Loucy (cell line): Measurements from ENCODE around the gene AGO3.

ENCODE experiments used
- H2AFZ ChIP-seq: fragments of 200-600 bp; sonication (generic); 2 replicates; pipeline ENCODE4 v1.6.0; 2016; ENCODE audit warnings: antibody characterized with exemption, mild to moderate bottlenecking, low read length, moderate library complexity
- H3F3A ChIP-seq: fragments of 200-600 bp; 2 replicates; pipeline ENCODE4 v1.6.0; 2016; ENCODE audit warnings: antibody characterized with exemption, low read depth, mild to moderate bottlenecking
- H3K27me3 ChIP-seq: fragments of 200-600 bp; sonication (generic); 2 replicates; pipeline ENCODE4 v1.6.1; 2014; ENCODE audit warnings: low read length, mild to moderate bottlenecking; ENCODE audit not compliant: insufficient read depth, poor library complexity, severe bottlenecking
- H3K36me3 ChIP-seq: fragments of 200-600 bp; sonication (generic); 2 replicates; pipeline ENCODE4 v1.6.1; 2016; ENCODE audit warnings: low read length; ENCODE audit not compliant: insufficient read depth
- H3K4me1 ChIP-seq: fragments of 200-600 bp; sonication (generic); 2 replicates; pipeline ENCODE4 v1.5.1; 2014; ENCODE audit warnings: low read length, mild to moderate bottlenecking; ENCODE audit not compliant: insufficient read depth, poor library complexity, severe bottlenecking
- H3K4me2 ChIP-seq: fragments of 200-600 bp; sonication (generic); 2 replicates; pipeline ENCODE4 v1.6.0; 2014; ENCODE audit warnings: antibody characterized with exemption, low read length, low read depth, mild to moderate bottlenecking; ENCODE audit not compliant: poor library complexity, severe bottlenecking
- H3K4me3 ChIP-seq: fragments of 200-600 bp; sonication (generic); 2 replicates; pipeline ENCODE4 v1.5.1; 2014; ENCODE audit warnings: low read length, mild to moderate bottlenecking, mixed read lengths; ENCODE audit not compliant: poor library complexity, severe bottlenecking
- H3K79me2 ChIP-seq: fragments of 200-600 bp; sonication (generic); 2 replicates; pipeline ENCODE4 v1.6.1; 2014; ENCODE audit warnings: low read length; ENCODE audit not compliant: insufficient read depth
- H3K9ac ChIP-seq: fragments of 200-600 bp; sonication (generic); 2 replicates; pipeline ENCODE4 v1.6.0; 2014; ENCODE audit warnings: mild to moderate bottlenecking, low read depth, low read length, moderate library complexity; ENCODE audit not compliant: poor library complexity, severe bottlenecking
- H3K9me2 ChIP-seq: fragments of 200-600 bp; sonication (generic); replicated peaks from 2 replicates; pipeline ENCODE4 v1.6.1; 2016; ENCODE audit warnings: low read depth, low read length, mixed read lengths
- H3K9me3 ChIP-seq: fragments of 200-600 bp; sonication (generic); 2 replicates; pipeline ENCODE4 v1.6.1; 2014; ENCODE audit warnings: mild to moderate bottlenecking, antibody characterized with exemption, low read length, low read depth; ENCODE audit not compliant: insufficient read depth
- H4K20me1 ChIP-seq: fragments of 200-600 bp; sonication (generic); 2 replicates; pipeline ENCODE4 v1.6.0; 2014; ENCODE audit warnings: antibody characterized with exemption, low read length, mild to moderate bottlenecking; ENCODE audit not compliant: insufficient read depth, poor library complexity, severe bottlenecking
- CTCF ChIP-seq: fragments of 200-600 bp; sonication (generic); conservative IDR thresholded peaks from 2 replicates; pipeline ENCODE4 v1.5.1; 2014; ENCODE audit warnings: mild to moderate bottlenecking, antibody characterized with exemption, low read length
- EZH2phosphoT487 ChIP-seq: fragments of 200-600 bp; IDR thresholded peaks from 2 replicates; pipeline ENCODE4 v1.6.1; 2018; ENCODE audit warnings: antibody characterized with exemption, mild to moderate bottlenecking, moderate library complexity, borderline replicate concordance

AGO3 gene

GRCh38 chr1:35923791-35924221, 7.1 kb upstream of the AGO3 start:
- Histone ChIP-seq H3K4me3 (no peak overlapping the region), H2AFZ (no peak overlapping the region), H3K4me2 (no peak overlapping the region), H3K9me2 (no peaks in the 10 kb centered on the region), H3K9ac (no peak overlapping the region), H3K79me2 (no peaks in the 10 kb centered on the region), H3K4me1 (no peaks in the 10 kb centered on the region), H3K27me3 (no peaks in the 10 kb centered on the region), H4K20me1 (no peaks in the 10 kb centered on the region), H3K9me3 (no peaks in the 10 kb centered on the region), H3K36me3 (peaks cover 22% of the 10 kb centered on the region; the same call in 1 of the 2 replicates), H3F3A (no peaks in the 10 kb centered on the region)
- TF ChIP-seq EZH2phosphoT487 (no peak), CTCF (no peak)

GRCh38 chr1:35924838-35925237, 6.1 kb upstream of the AGO3 start:
- TF ChIP-seq EZH2phosphoT487 (no peak), CTCF (no peak)

GRCh38 chr1:35925741-35926140, 5.2 kb upstream of the AGO3 start:
- no peaks in the 10 kb centered on the region for H3K9me3 ChIP-seq
- no peak overlapping the region for H2AFZ ChIP-seq
- no peaks in the 10 kb centered on the region for H3K27me3 ChIP-seq
- TF ChIP-seq EZH2phosphoT487, result no peak
- no peak for TF ChIP-seq CTCF
- no peak overlapping the region for H3K4me3 ChIP-seq
- no peaks in the 10 kb centered on the region for H3F3A ChIP-seq
- H4K20me1 ChIP-seq, result no peaks in the 10 kb centered on the region
- H3K4me2 ChIP-seq, result no peak overlapping the region
- H3K36me3 ChIP-seq, result peaks cover 3% of the 10 kb centered on the region; the same call in 1 of the 2 replicates
- peaks cover 5% of the 10 kb centered on the region for H3K4me1 ChIP-seq
- no peaks in the 10 kb centered on the region for H3K9me2 ChIP-seq
- H3K9ac ChIP-seq, result no peak overlapping the region
- H3K79me2 ChIP-seq, result 0 out of 2 replicates have a peak, but pooled peaks cover 8% of the 10 kb centered on the region

More at GRCh38 chr1:35924838-35925237, 6.1 kb upstream of the AGO3 start:
- no peaks in the 10 kb centered on the region for H3F3A ChIP-seq
- H3K36me3 ChIP-seq, result peaks cover 11% of the 10 kb centered on the region; the same call in 1 of the 2 replicates
- no peaks in the 10 kb centered on the region for H3K9me2 ChIP-seq
- no peak overlapping the region for H3K4me3 ChIP-seq
- no peaks in the 10 kb centered on the region for H4K20me1 ChIP-seq
- H3K9ac ChIP-seq, result no peak overlapping the region
- no peaks in the 10 kb centered on the region for H3K27me3 ChIP-seq
- H3K79me2 ChIP-seq, result 0 out of 2 replicates have a peak, but pooled peaks cover under 1% of the 10 kb centered on the region
- no peak overlapping the region for H2AFZ ChIP-seq
- no peak overlapping the region for H3K4me2 ChIP-seq
- no peaks in the 10 kb centered on the region for H3K9me3 ChIP-seq
- peaks cover under 1% of the 10 kb centered on the region for H3K4me1 ChIP-seq
